ENCODE measurements around the gene SIX2.

SIX2 gene

DNA sequence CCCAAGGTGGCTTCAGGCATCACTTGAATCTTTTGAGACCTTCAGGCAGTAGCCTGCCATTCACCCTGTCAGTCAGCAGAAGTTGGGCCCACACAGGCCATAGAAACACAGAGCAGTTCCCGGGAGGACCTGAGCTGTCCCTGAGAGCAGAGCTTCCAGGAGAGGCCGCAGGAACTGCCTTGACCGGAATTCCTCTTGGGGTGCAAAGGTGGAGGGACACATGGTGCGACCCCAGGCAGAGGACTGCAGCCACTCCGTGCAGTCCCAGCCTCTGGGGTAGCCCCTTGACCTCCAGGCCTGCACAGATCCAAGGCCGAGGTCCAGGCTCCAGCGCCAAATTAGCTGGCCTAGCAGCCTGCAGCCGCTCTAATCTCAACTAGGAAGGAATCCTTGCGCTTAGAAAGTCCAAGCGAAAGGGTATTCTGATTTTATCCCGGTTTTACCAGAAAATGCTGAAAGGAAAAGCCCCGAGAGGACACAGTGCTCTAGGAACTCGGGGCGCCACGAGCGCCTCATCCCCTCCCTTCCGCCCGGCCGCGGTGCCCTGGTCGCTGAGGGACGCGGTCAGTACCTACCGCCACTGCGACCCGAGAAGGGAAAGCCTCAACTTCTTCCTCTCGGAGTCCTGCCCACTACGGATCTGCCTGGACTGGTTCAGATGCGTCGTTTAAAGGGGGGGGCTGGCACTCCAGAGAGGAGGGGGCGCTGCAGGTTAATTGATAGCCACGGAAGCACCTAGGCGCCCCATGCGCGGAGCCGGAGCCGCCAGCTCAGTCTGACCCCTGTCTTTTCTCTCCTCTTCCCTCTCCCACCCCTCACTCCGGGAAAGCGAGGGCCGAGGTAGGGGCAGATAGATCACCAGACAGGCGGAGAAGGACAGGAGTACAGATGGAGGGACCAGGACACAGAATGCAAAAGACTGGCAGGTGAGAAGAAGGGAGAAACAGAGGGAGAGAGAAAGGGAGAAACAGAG, 5.4 kb downstream of the SIX2 start:
- in situ Hi-C loops (cut with MboI; ENCODE audit: low sequenced_read_pairs): no loop called here

DNA sequence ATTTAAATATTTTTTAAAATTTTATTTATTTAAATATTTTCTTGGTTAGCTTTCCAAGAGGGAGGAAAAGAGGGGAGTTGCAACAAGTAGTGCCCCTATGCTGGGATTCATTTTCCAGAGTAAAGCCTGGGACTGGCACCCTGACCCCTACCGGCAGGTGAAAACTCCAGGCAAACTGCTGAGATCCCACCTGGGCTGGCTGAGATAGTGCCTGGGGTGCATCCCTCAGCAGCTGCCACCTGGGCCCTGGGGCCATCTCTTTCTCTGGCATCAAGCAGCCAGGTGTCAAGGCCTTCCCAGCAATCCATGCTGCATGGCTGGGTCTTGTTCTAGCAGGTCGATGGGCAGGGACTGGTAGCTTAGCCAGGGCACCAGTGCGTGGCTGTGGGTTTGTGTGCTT, 6.6 kb downstream of the SIX2 start:
- in situ Hi-C loops (cut with MboI; ENCODE audit: low sequenced_read_pairs): no loop called here

DNA sequence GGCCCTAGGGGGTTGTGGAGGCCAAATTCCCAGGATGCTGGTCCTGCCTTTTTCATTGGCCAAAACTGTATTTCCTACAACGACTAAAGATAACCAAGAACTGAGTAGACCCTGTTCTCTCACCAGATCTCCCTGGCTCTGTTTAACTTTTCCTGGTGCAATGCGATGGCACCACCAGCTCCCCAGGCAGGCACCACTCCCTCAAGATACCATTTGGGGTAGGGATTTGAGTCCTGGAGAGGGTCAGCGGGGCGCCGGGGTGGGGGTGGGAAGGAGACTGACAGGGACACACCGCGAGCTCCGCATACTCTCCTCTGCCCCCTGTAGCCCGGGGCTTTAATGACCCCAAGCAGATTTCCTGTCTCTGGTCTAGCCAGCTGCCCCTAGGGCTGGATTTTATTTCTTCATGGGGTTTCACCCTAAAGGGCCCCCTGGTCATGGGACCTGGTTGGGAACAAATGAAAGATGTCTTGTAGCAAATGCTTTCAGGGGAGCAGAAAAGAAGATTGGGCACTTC, 7.3 kb downstream of the SIX2 start:
- in situ Hi-C loops (cut with MboI; ENCODE audit: low sequenced_read_pairs): no loop called here

DNA sequence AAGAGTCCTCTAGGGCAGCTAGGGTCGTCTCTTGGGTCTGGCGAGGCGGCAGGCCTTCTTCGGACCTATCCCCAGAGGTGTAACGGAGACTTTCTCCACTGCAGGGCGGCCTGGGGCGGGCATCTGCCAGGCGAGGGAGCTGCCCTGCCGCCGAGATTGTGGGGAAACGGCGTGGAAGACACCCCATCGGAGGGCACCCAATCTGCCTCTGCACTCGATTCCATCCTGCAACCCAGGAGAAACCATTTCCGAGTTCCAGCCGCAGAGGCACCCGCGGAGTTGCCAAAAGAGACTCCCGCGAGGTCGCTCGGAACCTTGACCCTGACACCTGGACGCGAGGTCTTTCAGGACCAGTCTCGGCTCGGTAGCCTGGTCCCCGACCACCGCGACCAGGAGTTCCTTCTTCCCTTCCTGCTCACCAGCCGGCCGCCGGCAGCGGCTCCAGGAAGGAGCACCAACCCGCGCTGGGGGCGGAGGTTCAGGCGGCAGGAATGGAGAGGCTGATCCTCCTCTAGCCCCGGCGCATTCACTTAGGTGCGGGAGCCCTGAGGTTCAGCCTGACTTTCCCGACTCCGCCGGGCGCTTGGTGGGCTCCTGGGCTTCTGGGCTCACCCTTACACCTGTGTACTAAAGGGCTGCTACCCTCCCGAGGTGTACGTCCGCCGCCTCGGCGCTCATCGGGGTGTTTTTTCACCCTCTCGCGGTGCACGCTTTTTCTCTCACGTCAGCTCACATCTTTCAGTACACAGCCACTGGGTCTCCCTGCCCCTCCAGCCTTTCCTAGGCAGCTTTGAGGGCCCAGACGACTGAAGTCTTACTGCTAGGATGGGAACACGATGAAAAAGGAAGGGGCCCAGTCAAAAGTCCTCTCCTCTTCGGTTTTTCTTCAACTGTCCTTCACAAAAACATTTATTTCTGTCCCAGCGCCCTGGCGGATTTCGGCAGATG, 8.1 kb downstream of the SIX2 start:
- in situ Hi-C loops (cut with MboI; ENCODE audit: low sequenced_read_pairs): no loop called here

DNA sequence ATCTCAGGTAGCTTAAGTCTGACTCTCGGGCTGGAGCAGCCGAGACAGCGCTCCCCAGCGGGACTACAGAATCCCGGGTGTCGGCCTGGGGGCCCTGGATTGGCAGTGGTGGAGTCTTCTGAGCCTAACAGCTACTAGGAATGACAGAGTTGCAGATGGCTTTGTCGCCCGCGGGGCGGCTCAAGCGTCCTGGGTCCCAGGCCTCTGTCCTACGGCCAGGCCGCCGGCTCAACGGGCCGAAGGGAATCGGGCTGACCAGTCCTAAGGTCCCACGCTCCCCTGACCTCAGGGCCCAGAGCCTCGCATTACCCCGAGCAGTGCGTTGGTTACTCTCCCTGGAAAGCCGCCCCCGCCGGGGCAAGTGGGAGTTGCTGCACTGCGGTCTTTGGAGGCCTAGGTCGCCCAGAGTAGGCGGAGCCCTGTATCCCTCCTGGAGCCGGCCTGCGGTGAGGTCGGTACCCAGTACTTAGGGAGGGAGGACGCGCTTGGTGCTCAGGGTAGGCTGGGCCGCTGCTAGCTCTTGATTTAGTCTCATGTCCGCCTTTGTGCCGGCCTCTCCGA, 8.8 kb downstream of the SIX2 start:
- in situ Hi-C loops (cut with MboI; ENCODE audit: low sequenced_read_pairs): no loop called here

DNA sequence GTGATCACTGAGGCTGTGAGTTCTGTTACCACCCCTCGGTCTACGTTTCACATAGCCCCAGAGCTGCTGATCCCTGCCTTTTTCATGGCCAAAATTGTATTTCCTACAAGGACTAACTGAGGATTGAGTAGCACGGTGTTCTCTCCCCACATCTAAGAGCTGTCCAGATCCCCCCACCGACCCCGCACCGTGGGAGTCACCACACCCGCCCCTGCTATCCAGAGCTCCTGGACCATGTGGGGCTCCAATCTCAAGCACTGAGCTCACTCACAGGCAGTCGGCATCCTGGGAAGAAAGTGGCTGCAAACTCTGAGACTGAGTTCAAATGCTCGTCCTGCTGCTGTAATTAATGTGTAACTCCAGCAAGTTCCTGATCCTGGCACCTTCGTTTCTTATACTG, 9.7 kb downstream of the SIX2 start:
- in situ Hi-C loops (cut with MboI; ENCODE audit: low sequenced_read_pairs): loop anchor here (25.0 kb wide), 2 partner anchors 588 to 938 kb away; no protein-coding TSS in a partner anchor

DNA sequence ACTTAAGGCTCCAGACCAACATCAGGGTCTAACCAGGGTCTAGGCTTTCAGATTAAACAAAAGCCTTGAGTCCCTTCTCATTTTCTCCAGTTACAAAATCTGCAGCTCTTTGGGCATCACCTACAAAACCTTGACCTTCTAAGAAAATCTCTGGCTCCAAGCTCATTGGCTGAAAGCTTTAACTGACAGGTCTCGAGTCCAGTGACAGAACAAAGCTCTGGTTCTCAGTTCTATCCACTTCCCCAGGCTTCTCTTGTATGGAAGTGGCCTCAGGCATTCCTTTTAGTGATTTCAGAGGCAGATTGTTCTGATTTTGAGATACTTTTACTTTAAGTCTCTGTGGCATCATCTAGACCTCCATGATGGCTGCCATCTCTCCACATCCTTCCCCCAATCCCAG, 11.3 kb downstream of the SIX2 start:
- in situ Hi-C loops (cut with MboI; ENCODE audit: low sequenced_read_pairs): loop anchor here (25.0 kb wide), 2 partner anchors 589 to 939 kb away; no protein-coding TSS in a partner anchor

DNA sequence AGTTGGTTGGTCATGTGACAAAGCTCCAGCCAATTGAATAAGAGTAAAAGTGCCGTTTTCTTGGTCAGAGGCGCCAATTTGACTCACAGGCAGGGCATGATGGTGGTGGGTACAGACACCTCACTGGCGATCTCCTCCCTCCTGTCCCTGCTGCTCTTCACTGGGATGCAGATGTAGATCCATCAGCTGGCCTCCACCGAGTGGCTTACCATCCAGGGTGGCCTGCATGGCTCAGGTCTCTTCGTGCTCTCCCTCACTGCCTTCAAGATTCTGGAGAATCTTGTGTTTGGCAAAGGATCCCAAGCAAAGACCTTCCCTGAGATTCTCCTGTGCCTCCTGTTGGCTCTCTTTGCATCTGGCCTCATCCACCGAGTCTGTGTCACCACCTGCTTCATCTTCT, 12.9 kb downstream of the SIX2 start:
- in situ Hi-C loops (cut with MboI; ENCODE audit: low sequenced_read_pairs): loop anchor here (25.0 kb wide), 2 partner anchors 591 to 941 kb away; no protein-coding TSS in a partner anchor

DNA sequence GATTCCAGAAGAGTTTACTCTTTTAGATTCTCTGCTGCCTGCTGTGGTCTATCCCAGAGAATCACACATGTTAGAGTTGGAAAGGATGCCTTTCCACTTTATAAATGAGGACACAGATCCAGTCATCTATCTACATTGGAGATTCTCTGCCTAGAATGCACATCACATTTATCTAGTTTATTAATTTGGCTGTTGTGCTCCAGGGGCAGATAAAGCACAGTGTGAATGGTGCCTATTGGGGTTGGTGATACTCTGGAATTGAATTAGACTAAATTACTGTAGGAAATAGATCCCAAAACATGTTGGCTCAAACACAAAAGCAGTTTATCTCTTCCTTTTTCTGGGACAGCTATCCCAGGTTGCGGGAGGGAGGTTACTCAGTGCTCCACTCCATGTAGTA, 14.9 kb downstream of the SIX2 start:
- in situ Hi-C loops (cut with MboI; ENCODE audit: low sequenced_read_pairs): loop anchor here (25.0 kb wide), 2 partner anchors 593 to 943 kb away; no protein-coding TSS in a partner anchor

DNA sequence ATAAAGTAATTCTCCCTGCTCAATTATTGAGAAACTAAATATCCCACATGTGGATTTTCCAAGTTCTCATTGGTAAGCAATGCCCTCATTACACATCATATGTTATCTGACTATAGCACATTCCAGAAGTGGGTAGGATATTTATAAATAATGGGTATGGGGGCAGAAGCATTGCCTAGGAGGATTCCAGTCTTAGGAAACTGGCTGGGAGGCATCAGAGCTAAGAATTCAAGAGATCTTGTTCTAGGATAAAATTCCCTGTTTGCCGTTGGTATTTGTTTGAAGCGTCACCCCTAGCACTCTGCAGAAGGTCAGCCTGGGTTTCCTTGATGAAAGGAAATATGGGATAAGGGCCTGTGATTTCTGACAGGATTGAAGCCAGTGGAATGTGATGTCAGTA, 20.1 kb downstream of the SIX2 start:
- in situ Hi-C loops (cut with MboI; ENCODE audit: low sequenced_read_pairs): loop anchor here (25.0 kb wide), 2 partner anchors 598 to 948 kb away; no protein-coding TSS in a partner anchor

DNA sequence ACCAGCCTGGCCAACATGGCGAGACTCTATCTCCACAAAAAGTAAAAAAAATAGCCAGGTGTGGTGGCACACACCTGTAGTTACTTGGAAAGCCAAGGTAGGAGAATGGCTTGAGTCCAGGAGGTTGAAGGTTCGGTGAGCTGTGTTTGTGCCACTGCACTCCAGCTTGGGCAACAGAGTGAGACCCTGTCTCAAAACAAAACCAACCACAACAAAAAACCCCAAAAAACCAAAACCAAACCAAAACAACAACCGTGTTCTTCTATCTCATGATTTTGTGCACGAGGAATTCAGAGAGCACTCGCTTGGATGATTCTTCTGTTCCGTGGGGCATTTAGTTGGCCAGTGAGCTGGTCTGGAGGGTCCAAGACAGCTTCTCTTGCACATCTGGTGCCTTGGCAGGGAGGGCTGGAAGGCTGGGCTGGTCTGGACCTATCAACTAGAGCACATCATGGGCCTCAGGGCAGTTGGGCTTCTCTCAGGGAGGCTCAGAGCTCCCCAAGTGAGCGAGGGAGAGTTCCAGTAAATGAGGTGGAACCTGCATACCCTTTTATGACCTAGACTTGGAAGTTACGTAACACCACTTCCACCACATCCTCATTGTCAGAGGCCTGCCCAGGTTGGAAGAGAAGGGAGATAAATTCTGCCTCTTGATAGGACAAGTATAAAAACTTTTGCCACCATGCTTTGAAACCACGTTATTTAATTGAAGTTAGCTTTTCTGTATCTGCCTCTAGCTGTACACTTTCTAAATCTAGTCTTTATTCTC, 25.2 kb downstream of the SIX2 start:
- in situ Hi-C loops (cut with MboI; ENCODE audit: low sequenced_read_pairs): loop anchor here (25.0 kb wide), 2 partner anchors 603 to 953 kb away; no protein-coding TSS in a partner anchor

DNA sequence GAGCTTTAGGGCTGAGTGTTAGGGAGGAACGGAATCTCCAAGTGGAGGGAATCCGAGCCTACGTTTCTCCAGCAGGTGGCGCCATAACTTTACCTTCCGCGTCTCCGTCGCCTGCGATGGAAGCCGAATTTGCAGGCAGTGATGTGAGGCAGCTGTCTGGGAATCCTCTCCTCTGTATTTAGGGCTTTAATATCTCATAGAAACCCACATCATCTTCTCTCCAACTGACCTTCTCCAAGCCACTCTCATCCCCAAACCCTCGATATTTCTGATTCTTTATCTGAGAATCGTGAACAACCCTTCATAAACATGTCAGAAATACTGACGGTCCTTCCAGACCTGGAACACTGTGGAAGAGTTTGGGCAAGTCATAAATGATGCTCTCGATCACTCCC, 27.5 kb downstream of the SIX2 start:
- in situ Hi-C loops (cut with MboI; ENCODE audit: low sequenced_read_pairs): loop anchor here (25.0 kb wide), 2 partner anchors 606 to 956 kb away; no protein-coding TSS in a partner anchor

DNA sequence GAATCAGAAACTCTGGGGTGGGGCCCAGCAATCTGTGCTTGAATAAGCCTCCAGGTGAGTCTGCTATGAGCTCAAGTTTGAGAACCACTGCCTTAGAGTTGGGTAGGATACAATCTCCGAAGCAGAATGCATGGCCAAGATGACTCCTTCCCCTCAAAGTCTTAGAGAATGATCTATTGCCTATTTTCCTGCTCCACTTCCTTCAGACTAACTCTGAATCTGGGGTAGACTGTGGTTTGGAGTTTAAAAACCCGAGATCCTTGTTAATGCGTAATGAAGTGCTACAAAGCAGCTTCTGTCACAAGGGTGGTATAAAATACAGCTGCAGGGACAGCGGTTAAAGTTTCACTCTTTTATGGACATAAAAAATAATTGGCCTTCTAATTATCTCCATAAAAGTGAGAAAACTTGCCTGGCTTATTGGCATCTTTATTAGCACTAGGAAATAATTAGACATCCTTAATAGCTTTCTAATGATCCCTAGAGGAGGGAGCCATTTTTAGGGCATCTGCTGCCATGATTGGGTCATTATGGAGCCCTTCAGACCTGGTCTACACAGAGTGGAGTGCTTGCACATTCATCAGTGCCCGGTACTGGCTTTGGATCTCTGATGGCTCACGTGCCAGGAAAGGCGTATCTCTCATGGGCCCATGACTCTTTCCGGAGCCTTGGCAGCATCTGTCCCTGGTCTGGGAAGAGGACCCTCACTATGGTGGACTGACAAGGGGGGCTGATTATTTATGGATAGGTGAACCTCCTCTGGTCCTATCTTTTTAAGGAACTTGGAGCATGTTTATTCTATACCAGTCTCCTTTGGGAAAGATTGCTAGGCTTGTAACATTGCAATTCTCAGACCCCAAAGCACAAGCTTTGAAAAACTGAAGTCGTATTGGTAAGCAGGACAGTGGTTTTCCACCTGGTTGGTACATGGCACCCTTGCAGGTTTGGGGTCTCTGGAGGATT, 28.2 kb downstream of the SIX2 start:
- in situ Hi-C loops (cut with MboI; ENCODE audit: low sequenced_read_pairs): loop anchor here (25.0 kb wide), 2 partner anchors 606 to 956 kb away; no protein-coding TSS in a partner anchor

DNA sequence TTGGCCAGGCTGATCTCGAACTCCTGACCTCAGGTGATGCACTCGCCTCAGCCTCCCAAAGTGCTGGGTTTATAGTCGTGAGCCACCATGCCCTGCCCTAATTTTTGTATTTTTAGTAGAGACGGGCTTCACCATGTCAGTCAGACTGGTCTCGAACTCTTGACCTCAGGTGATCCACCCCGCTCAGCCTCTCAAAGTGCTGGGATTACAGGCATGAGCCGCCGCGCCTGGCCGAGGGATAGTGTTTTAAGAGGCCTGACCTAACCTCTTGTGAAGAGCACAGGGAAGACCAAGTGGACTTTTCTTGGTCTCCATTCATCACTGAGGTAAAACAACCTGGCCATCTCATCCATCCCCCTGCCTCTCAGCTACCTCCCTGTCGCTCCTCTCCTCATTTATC, 29.7 kb downstream of the SIX2 start:
- in situ Hi-C loops (cut with MboI; ENCODE audit: low sequenced_read_pairs): loop anchor here (5.0 to 25.0 kb wide), 3 partner anchors 513 to 958 kb away; no protein-coding TSS in a partner anchor

DNA sequence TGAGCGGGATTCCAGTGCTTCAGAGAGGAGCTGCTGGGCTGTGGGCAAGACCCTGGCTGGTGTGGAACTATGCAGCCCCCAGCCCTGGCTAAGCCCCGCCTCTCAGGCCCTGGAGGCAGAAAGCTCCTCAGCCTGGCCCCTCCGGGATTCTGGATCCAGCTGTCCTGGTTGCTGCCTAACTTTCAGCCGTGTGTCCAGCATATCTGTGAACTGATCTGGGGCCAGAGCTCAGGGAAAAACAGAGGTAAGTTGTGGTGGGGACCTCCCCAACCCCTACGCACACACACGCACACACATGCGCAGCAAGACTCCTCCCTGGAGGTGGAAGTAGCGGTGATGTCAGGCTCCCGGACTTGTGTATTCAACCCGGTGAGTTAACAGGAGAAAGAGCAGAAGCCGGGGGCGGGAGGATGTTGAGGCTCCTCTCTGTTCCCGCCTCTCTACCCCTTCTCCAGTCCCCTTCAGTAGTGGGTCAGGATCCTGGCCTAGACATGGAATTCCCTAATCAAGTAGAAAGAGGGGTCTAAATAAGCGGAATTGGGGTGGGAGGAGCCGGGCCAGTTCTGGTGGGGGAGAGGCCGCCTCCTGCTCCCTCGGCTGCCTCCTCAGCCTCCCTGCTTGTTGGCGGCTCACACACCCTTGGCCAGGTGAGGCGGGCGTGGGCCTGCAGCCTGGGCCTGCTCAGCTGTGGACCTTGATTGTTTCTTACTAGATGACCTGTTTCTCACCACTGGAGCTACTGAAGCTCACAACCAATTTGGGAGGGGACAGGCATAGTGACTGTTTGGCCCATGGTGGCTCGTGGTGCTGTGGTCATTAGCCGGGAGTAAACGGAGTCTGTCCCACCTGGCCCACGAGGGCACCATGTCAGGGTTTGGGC, 33.4 kb downstream of the SIX2 start:
- in situ Hi-C loops (cut with MboI; ENCODE audit: low sequenced_read_pairs): loop anchor here (5.0 to 25.0 kb wide), 3 partner anchors 516 to 961 kb away; no protein-coding TSS in a partner anchor

DNA sequence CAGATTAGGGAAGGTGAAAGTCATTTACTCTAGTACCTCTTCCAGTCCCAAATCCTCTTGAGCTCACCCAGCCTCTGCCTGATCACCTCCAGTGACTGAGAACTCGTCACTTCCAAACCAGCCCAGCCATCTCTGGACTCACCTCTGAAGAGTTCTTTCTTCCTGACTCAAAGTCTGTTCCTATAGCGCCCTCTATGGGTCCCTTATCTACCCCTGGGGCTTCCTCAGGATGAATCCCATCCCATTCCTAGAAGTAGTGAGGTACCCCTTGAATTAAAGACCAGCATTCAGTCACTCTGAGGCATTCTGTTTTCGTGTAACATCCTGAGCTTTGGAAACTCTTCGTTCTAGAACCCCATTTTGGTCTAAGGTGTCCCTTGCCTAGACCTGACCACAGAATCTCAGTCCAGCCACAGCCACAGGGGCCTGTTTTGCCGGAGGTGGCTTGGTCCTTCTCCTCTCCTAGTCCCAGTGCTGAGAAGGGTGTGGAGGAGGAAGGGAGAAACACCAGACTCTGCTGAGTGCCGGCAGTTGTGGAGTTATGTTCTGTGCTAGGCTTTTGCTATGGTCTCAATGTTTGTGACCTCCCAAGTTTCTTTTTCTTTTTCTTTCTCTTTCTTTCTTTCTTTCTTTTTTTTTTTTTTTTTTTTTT, 35.1 kb downstream of the SIX2 start:
- in situ Hi-C loops (cut with MboI; ENCODE audit: low sequenced_read_pairs): loop anchor here (25.0 kb wide), 1 partner anchor 937 kb away; no protein-coding TSS in a partner anchor

Data from HL-60/S4 (cell line).